GM23248 (cell line): Measurements from ENCODE around the gene ZFPL1. TPM values are rescaled to one million over a fixed set of nuclear protein-coding genes. Genes with fewer than 3 reads are reported as not detected.

Experiments used
- DNase-seq: peaks from one replicate; pipeline ENCODE4 v3.0.0-alpha.2; 2015
- H2AFZ ChIP-seq: fragments of 200-600 bp; sonication (generic); 2 replicates; pipeline ENCODE4 v1.6.1; 2016; ENCODE audit warnings: antibody characterized with exemption
- H3F3A ChIP-seq: fragments of 200-600 bp; sonication (generic); 2 replicates; pipeline ENCODE4 v1.6.1; 2016; ENCODE audit warnings: mild to moderate bottlenecking, antibody characterized with exemption, mixed run types; ENCODE audit not compliant: insufficient read depth
- H3K27ac ChIP-seq: fragments of 200-600 bp; sonication (generic); 2 replicates; pipeline ENCODE4 v1.5.1; 2016; ENCODE audit warnings: mild to moderate bottlenecking
- H3K27me3 ChIP-seq: fragments of 200-600 bp; sonication (generic); replicated peaks from 2 replicates; pipeline ENCODE4 v1.6.1; 2016; ENCODE audit warnings: mild to moderate bottlenecking; ENCODE audit not compliant: insufficient read depth
- H3K36me3 ChIP-seq: fragments of 200-600 bp; sonication (generic); 2 replicates; pipeline ENCODE4 v1.6.1; 2016; ENCODE audit warnings: low read depth, mild to moderate bottlenecking
- H3K4me1 ChIP-seq: fragments of 200-600 bp; sonication (generic); 2 replicates; pipeline ENCODE4 v1.6.1; 2016; ENCODE audit warnings: mild to moderate bottlenecking; ENCODE audit not compliant: insufficient read depth
- H3K4me2 ChIP-seq: fragments of 200-600 bp; sonication (generic); one replicate; pipeline ENCODE4 v1.6.1; 2016; ENCODE audit warnings: mild to moderate bottlenecking; ENCODE audit not compliant: unreplicated experiment
- H3K4me3 ChIP-seq: fragments of 200-600 bp; sonication (generic); 2 replicates; pipeline ENCODE4 v1.5.1; 2016; ENCODE audit warnings: mild to moderate bottlenecking
- H3K79me2 ChIP-seq: fragments of 200-600 bp; sonication (generic); 2 replicates; pipeline ENCODE4 v1.6.1; 2016; ENCODE audit warnings: mild to moderate bottlenecking; ENCODE audit not compliant: insufficient read depth
- H3K9ac ChIP-seq: fragments of 200-600 bp; sonication (generic); 2 replicates; pipeline ENCODE4 v1.6.1; 2016; ENCODE audit warnings: mild to moderate bottlenecking
- H3K9me2 ChIP-seq: fragments of 200-600 bp; sonication (generic); 2 replicates; pipeline ENCODE4 v1.6.1; 2016; ENCODE audit warnings: mixed run types, mild to moderate bottlenecking, moderate library complexity; ENCODE audit not compliant: insufficient read depth
- H3K9me3 ChIP-seq: fragments of 200-600 bp; sonication (generic); one replicate; pipeline ENCODE4 v1.6.1; 2017; ENCODE audit warnings: low read depth
- H4K20me1 ChIP-seq: fragments of 200-600 bp; sonication (generic); 2 replicates; pipeline ENCODE4 v1.6.0; 2016; ENCODE audit not compliant: insufficient read depth
- EZH2 ChIP-seq: fragments of 200-600 bp; sonication (generic); IDR thresholded peaks from 2 replicates; pipeline ENCODE4 v1.6.1; 2018; ENCODE audit warnings: antibody characterized with exemption, mild to moderate bottlenecking; ENCODE audit not compliant: insufficient read depth, poor library complexity, severe bottlenecking
- EZH2phosphoT487 ChIP-seq: fragments of 200-600 bp; sonication (generic); IDR thresholded peaks from 2 replicates; pipeline ENCODE4 v1.6.1; 2018; ENCODE audit warnings: antibody characterized with exemption, moderate library complexity, mild to moderate bottlenecking, low read depth; ENCODE audit not compliant: insufficient read depth
- WGBS, 2 experiments: methylation state at CpG; one replicate each; pipeline ENCODE4 v1.1.6; 2015 to 2017; ENCODE audit warnings: low lambda C conversion rate in 2 of 2, low coverage in 1 of 2; ENCODE audit errors: missing lambda C conversion rate in 2 of 2; 5-methylcytosine and 5-hydroxymethylcytosine counted together
- in situ Hi-C: fragments of 300-500 bp; cut with MboI; formaldehyde crosslinking; loops from 2 replicates; pipeline ENCODE4 v1.15.0; 2020
- polyA plus RNA-seq: library from polyadenylated mRNA; unstranded; fragments of >200 nt; fragmentation: Nextera tagmentation; extraction: Ambion mirVana; gene quantifications from 2 replicates; pipeline ENCODE4 v1.2.1, GENCODE V29; 2016
- total RNA-seq: library from RNA; depleted of rRNA; stranded (reverse); fragments of >200 nt; shearing (Covaris generic); gene quantifications from 2 replicates; pipeline ENCODE4 v1.2.3, GENCODE V29; 2014

The ZFPL1 gene
- total and polyA plus RNA-seq, 2 experiments from 2014 or later: 55.2 to 64.9 TPM

GRCh38 chr11:65063532-65063931, 20.5 kb upstream of the ZFPL1 start:
- Histone ChIP-seq H3K4me3 (no peak overlapping the region), H3K4me2 (no peak overlapping the region), H2AFZ (no peak overlapping the region), H3K4me1 (no peaks in the 10 kb centered on the region), H4K20me1 (no peaks in the 10 kb centered on the region), H3F3A (no peaks in the 10 kb centered on the region), H3K79me2 (no peaks in the 10 kb centered on the region), H3K9me2 (no peaks in the 10 kb centered on the region), H3K9me3 (no peaks in the 10 kb centered on the region), H3K9ac (no peak overlapping the region), H3K27me3 (no peaks in the 10 kb centered on the region), H3K27ac (no peak overlapping the region), H3K36me3 (no peaks in the 10 kb centered on the region)
- in situ Hi-C loops: no loop called here
- no peak for DNase-seq
- no peak for TF ChIP-seq EZH2
- no peak for TF ChIP-seq EZH2phosphoT487
- 29 to 37% methylated on average over 3 of the region's 3 CpGs for WGBS, 2 experiments

GRCh38 chr11:65064847-65065240, 19.2 kb upstream of the ZFPL1 start:
- in situ Hi-C loops: no loop called here
- H3K4me3 ChIP-seq: no peak overlapping the region

GRCh38 chr11:65065851-65066250, 18.2 kb upstream of the ZFPL1 start:
- in situ Hi-C loops: no loop called here
- no peak overlapping the region for H3K9ac ChIP-seq
- no peaks in the 10 kb centered on the region for H3F3A ChIP-seq
- H3K4me1 ChIP-seq: no peaks in the 10 kb centered on the region
- H3K79me2 ChIP-seq: no peaks in the 10 kb centered on the region
- H3K9me3 ChIP-seq: no peaks in the 10 kb centered on the region
- no peak overlapping the region for H3K27ac ChIP-seq
- no peak overlapping the region for H3K4me2 ChIP-seq
- WGBS, 2 experiments: 60 to 63% methylated on average over 6 to 7 of the region's 7 CpGs
- DNase-seq: no peak
- no peak for TF ChIP-seq EZH2
- TF ChIP-seq EZH2phosphoT487: no peak
- no peaks in the 10 kb centered on the region for H3K9me2 ChIP-seq
- no peaks in the 10 kb centered on the region for H3K27me3 ChIP-seq
- no peaks in the 10 kb centered on the region for H3K36me3 ChIP-seq
- H2AFZ ChIP-seq: no peak overlapping the region
- no peaks in the 10 kb centered on the region for H4K20me1 ChIP-seq
- no peak overlapping the region for H3K4me3 ChIP-seq

More at GRCh38 chr11:65064847-65065240, 19.2 kb upstream of the ZFPL1 start:
- no peaks in the 10 kb centered on the region for H3K9me3 ChIP-seq
- TF ChIP-seq EZH2phosphoT487: no peak
- no peak for TF ChIP-seq EZH2
- H3F3A ChIP-seq: no peaks in the 10 kb centered on the region
- H3K9ac ChIP-seq: no peak overlapping the region
- H3K79me2 ChIP-seq: no peaks in the 10 kb centered on the region
- no peak overlapping the region for H3K27ac ChIP-seq
- H2AFZ ChIP-seq: no peak overlapping the region
- no peak overlapping the region for H3K4me2 ChIP-seq
- 72 to 73% methylated on average over 4 of the region's 4 CpGs for WGBS, 2 experiments
- H4K20me1 ChIP-seq: no peaks in the 10 kb centered on the region
- H3K4me1 ChIP-seq: no peaks in the 10 kb centered on the region
- DNase-seq: no peak
- no peaks in the 10 kb centered on the region for H3K36me3 ChIP-seq
- no peaks in the 10 kb centered on the region for H3K27me3 ChIP-seq
- no peaks in the 10 kb centered on the region for H3K9me2 ChIP-seq

- DNase-seq: no peak
- TF ChIP-seq EZH2: no peak
- TF ChIP-seq EZH2phosphoT487: no peak
- H4K20me1 ChIP-seq: no peaks in the 10 kb centered on the region
- no peaks in the 10 kb centered on the region for H3K9me3 ChIP-seq
- H3K4me1 ChIP-seq: no peaks in the 10 kb centered on the region
- in situ Hi-C loops: no loop called here
- no peaks in the 10 kb centered on the region for H3K79me2 ChIP-seq
- H3F3A ChIP-seq: no peaks in the 10 kb centered on the region
- no peak overlapping the region for H3K27ac ChIP-seq
- H3K4me3 ChIP-seq: no peak overlapping the region
- no peaks in the 10 kb centered on the region for H3K27me3 ChIP-seq
- H3K9ac ChIP-seq: no peak overlapping the region
- no peaks in the 10 kb centered on the region for H3K9me2 ChIP-seq
- H3K36me3 ChIP-seq: no peaks in the 10 kb centered on the region
- no peak overlapping the region for H2AFZ ChIP-seq
- H3K4me2 ChIP-seq: no peak overlapping the region
- 56 to 60% methylated on average over 11 of the region's 11 CpGs for WGBS, 2 experiments
Observed at GRCh38 chr11:65066315-65066714, 17.7 kb upstream of the ZFPL1 start.

GRCh38 chr11:65066805-65067291, 17.2 kb upstream of the ZFPL1 start:
- in situ Hi-C loops: no loop called here
- Histone ChIP-seq H3K27me3 (no peaks in the 10 kb centered on the region), H3F3A (no peaks in the 10 kb centered on the region), H3K9me2 (no peaks in the 10 kb centered on the region), H3K4me1 (no peaks in the 10 kb centered on the region), H3K79me2 (no peaks in the 10 kb centered on the region), H4K20me1 (no peaks in the 10 kb centered on the region), H3K4me2 (no peak overlapping the region), H2AFZ (no peak overlapping the region), H3K9me3 (no peaks in the 10 kb centered on the region), H3K9ac (no peak overlapping the region), H3K27ac (no peak overlapping the region), H3K4me3 (no peak overlapping the region), H3K36me3 (no peaks in the 10 kb centered on the region)
- no peak for TF ChIP-seq EZH2
- DNase-seq: no peak
- 39 to 45% methylated on average over 3 to 4 of the region's 4 CpGs for WGBS, 2 experiments
